Measurements from ENCODE around the gene SLC39A9.
"Not testable (repeated sequence)": the region's sequence is repeated elsewhere in the genome, so short reads cannot be mapped to it uniquely, and the experiment has no call there.

Gene SLC39A9

GRCh38 chr14:69475194-69475818, 76.8 kb downstream of the SLC39A9 start:
- peak; percentile 31 for DNase-seq (ENCODE audit: low spot score)

GRCh38 chr14:69476824-69477450, 78.4 kb downstream of the SLC39A9 start:
- DNase-seq (ENCODE audit: low spot score): not testable (repeated sequence)

GRCh38 chr14:69478055-69478454, 79.6 kb downstream of the SLC39A9 start:
- DNase-seq (ENCODE audit: low spot score): not testable (repeated sequence)

- DNase-seq (ENCODE audit: low spot score): no peak
These were observed 81.2 kb downstream of the SLC39A9 start for GRCh38 chr14:69479696-69480095.

GRCh38 chr14:69480136-69480535, 81.6 kb downstream of the SLC39A9 start:
- DNase-seq (ENCODE audit: low spot score): no peak

- DNase-seq (ENCODE audit: low spot score): no peak
These were observed 83.5 kb downstream of the SLC39A9 start for GRCh38 chr14:69481815-69482568.

GRCh38 chr14:69483765-69484443, 85.4 kb downstream of the SLC39A9 start:
- DNase-seq (ENCODE audit: low spot score): peak; percentile 35

- peak; percentile 75 for DNase-seq (ENCODE audit: low spot score)
These were observed 86.2 kb downstream of the SLC39A9 start, which contains the start of gene PLEKHD1 for GRCh38 chr14:69484444-69485314. Gene PLEKHD1, plus strand, starts transcription at chr14:69484728. Its CDS starts 238 bp downstream, at chr14:69484966.

GRCh38 chr14:69485315-69485660, 86.8 kb downstream of the SLC39A9 start:
- DNase-seq (ENCODE audit: low spot score): no peak

GRCh38 chr14:69485701-69486100, 87.2 kb downstream of the SLC39A9 start:
- no peak for DNase-seq (ENCODE audit: low spot score)

- no peak for DNase-seq (ENCODE audit: low spot score)
These were observed 88.7 kb downstream of the SLC39A9 start for GRCh38 chr14:69487226-69487625.

GRCh38 chr14:69487771-69488170, 89.3 kb downstream of the SLC39A9 start:
- no peak for DNase-seq (ENCODE audit: low spot score)

GRCh38 chr14:69489495-69489894, 91.0 kb downstream of the SLC39A9 start:
- no peak for DNase-seq (ENCODE audit: low spot score)

- peak; percentile 35 for DNase-seq (ENCODE audit: low spot score)
These were observed 91.9 kb downstream of the SLC39A9 start for GRCh38 chr14:69490219-69490918.

GRCh38 chr14:69491193-69491592, 92.7 kb downstream of the SLC39A9 start:
- no peak for DNase-seq (ENCODE audit: low spot score)

GRCh38 chr14:69493038-69493437, 94.5 kb downstream of the SLC39A9 start:
- no peak for DNase-seq (ENCODE audit: low spot score)

- DNase-seq (ENCODE audit: low spot score): peak; percentile 39
These were observed 95.3 kb downstream of the SLC39A9 start for GRCh38 chr14:69493791-69494190.

- DNase-seq (ENCODE audit: low spot score): no peak
These were observed 96.9 kb downstream of the SLC39A9 start for GRCh38 chr14:69495341-69495921.

GRCh38 chr14:69497866-69498265, 99.4 kb downstream of the SLC39A9 start:
- not testable (repeated sequence) for DNase-seq (ENCODE audit: low spot score)

- not testable (repeated sequence) for DNase-seq (ENCODE audit: low spot score)
These were observed 99.8 kb downstream of the SLC39A9 start for GRCh38 chr14:69498286-69498685.

Data from cerebellar cortex (tissue), 1 donor.